ENCODE measurements around the gene LAMC3.

LAMC3 gene

GRCh38 chr9:131013015-131013755 is 4.2 kb downstream of the LAMC3 start:
- no peak for DNase-seq

- DNase-seq: no peak
Observed at GRCh38 chr9:131013771-131014676, 5.0 kb downstream of the LAMC3 start.

DNA sequence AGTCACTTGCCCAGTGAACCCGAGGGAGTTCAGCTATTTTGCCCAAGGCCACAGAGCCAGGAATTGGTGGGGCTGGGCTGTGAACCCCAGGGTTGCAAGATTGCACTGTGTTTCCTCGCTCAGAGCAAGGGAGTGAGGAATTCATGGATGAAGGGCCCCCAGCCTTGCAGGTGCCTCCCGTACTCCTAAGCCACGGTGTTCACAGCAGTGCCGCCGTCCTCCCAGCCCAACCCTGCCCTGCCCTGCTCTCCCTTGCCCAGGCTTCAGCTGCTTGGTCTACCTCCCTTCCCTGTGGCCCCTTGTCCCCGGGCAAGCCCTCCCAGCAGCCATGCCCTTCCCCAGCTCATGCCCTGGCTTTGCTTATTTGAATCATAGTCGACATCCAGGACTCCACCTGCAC is 6.1 kb downstream of the LAMC3 start:
- no peak for DNase-seq

GRCh38 chr9:131015876-131016397 is 7.0 kb downstream of the LAMC3 start:
- no peak for DNase-seq

DNA sequence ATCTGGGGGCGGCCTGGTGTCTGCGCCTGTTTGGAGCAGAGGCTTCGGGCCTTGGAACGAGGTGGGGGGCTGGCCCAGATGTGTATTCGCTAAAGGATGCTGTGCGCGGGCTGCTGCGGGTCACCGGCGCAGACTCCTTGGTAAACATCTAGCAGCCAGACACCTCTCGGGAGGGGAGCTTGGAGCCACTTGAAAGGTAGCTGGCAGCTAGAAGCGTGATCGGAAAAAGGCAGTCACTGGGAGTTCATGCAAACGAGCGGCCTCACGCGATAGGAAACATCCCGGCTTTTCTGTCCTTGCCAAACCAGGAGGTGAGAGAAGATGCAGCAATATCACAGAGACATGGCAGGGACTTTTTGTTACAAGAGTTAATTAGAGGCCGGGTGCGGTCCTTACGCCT is 8.1 kb downstream of the LAMC3 start:
- no peak for DNase-seq

DNA sequence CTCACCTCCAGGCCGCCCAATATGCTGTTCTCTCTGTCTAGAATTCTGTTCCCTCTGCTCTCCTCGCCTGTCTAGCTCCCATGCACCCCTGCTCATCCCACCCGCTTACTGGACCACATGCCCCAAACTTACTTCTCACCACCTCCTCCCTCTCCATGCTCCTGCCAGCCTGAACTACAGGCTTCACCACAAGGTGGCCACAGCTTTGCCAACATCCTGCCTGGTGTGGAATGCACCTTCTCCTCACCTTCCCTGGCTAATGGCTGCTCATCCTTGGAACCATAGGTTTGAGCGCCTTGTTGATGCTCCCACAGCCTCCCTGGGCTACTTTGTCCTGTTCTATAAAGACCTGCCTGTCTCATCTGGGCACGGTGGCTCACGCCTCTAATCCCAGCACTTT is 9.6 kb downstream of the LAMC3 start:
- DNase-seq: no peak

GRCh38 chr9:131019388-131020239 is 10.6 kb downstream of the LAMC3 start:
- peak; percentile 87 to 88 for DNase-seq

DNA sequence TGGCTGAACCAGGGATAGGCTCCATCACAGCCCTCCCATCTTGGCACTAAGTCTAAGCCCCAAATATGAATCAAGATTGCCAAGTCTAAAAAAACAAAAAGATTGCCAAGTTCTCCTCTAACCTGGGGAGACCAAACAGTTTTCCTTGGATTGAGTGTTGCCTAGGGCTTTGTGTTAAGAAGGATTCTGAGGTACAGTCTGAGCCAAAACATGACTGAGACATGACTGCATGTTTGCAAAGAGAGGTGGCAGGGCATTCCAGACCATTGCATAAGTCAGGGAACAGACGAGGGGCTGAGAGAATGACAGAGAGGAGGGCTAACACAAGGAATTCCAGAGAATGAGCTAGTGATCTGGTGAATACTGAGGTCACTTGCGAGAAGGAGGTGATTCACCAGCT is 11.4 kb downstream of the LAMC3 start:
- DNase-seq: no peak

DNA sequence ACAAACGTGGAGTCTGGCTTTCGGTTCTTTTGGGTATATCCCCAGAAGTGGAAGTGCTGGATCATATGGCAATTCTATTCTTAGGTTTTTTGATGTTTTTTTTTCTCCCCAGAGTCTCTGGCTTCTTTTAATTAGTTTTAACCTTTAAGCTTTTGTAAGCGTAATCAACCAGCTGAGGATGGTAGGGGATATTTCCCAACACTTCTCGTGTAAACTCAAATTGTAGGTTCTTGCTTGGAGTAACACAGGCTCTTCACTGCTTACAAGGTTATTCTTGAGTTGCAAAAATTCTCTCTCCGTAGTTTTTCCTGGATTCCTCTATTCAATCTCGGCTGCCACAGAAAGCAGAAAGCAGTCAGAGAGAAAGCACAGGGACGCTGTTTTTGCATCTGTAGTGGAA is 11.9 kb downstream of the LAMC3 start:
- no peak for DNase-seq

- no peak for DNase-seq
Observed at GRCh38 chr9:131021785-131022184, 12.8 kb downstream of the LAMC3 start.

DNA sequence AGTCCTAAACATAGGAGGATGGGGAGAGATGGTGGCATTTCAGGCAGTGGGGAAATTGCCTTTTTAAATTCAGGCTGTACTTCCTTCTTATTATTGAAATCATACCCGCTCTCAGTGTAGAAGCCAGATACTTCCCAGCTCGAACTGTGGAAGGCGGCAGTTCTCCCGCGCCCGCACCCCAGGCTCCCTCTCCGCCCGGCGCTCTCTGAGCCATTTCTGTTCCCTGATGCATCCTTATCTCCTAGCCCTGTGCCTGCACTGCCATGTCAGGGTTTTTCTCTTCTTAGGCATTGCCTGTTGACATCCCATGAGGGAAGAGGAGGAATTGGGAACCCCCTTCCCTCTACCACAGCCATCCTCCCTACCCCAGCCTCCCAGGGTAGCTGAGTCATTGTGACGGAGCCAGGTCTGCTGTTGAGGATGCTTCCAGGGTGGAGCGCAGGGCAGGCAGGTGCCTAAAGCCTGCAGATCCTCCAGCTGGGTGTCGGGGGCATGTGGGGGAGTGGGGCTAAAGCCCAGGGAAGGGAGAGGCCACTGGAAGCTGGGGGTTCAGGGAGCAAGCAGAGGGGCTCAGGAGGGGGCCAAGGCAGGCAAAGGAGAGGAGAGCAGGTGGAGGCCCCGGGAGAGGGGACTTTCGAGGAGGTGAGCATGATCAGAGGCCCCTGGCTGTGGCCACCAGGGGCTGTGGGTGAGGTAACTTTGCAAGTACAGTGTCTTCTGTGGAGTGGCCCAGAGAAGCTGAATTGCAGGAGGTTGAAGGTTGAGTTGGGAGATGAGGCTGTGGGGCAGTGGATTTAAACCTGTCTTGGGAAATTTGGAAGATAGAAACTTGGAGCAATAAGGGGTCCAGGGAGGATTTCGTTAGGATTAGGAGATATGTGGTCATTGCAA is 16.2 kb downstream of the LAMC3 start:
- no peak for DNase-seq

DNA sequence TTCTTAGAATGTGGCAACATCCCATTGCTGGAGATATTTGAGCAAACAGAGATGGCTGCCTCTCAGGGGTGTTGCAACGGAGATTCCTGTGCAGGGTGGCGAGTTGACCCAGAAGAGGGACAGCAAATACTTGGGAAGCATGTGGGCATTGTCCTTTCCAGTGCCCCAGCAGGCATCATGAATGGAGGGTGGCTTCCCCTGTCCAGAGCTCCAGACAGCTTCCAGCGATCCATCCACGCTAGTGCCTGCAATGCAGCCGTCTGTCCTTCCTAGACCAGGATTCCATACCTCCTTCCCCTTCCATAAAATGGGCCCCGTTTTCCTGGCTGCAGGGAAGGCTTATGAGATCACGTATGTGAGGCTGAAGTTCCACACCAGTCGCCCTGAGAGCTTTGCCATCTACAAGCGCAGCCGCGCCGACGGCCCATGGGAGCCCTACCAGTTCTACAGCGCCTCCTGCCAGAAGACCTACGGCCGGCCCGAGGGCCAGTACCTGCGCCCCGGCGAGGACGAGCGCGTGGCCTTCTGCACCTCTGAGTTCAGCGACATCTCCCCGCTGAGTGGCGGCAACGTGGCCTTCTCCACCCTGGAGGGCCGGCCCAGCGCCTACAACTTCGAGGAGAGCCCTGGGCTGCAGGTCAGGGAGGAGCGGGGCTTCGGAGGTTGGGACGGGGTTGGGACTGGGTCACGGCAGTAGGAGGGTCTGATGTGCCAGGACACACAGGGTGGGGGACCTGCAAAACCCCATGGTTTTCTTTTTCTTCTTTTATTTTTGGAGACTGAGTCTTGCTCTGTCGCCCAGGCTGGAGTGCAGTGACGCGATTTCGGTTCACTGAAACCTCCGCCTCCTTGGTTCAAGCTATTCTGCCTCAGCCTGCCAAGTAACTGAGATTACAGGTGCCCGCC is 17.2 kb downstream of the LAMC3 start:
- no peak for DNase-seq

DNA sequence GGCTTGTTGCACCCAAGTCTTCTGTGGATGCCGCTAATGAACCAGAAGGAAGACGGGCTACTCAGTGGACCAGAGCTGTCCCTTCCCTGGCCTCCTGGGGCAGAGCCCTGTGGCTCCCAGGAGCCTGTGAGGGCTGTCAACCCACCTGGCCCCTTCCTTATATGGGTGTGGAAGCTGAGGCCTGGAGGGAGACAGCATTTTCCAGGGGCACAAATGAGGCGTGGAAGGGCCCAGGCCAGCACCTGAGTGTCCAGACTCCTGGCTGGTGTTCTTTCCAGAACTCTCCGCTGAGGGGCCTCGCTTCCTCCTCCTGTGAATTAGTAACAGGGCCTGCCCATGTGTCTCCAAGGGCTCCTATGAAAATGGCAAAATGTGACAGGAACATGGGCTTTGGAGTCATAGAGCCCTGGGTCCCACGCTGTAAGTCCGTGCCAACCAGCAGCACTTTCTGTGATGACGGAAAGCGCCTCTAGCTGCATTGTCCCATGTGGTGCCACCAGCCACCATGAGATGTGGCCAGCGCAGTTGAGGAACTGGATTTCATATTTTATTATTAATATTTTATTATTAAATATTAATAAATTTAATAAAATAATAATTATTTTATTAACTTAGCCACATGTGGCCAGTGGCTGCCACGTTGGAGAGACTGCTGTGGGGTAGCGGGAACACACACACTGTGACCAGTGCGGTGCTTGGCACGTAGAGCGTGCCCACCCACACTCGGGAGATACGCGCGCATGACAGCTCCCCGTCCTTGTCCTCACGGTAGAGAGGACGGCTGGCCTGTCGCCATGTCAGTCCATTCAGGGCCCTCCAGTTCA is 18.3 kb downstream of the LAMC3 start:
- no peak for DNase-seq

DNA sequence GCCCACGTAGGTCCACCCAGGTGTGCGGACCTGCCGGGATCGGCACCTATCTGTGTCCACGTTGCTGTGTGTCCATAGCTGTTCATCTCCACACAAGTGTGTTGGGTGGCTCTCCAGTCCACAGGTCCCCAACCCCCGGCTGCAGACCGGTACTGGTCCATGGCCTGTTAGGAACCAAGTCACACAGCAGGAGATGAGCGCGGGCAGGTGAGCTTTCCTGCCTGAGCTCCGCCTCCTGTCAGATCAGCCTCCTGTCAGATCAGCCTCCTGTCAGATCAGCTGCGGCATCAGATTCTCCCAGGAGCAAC is 18.9 kb downstream of the LAMC3 start:
- DNase-seq: no peak

- no peak for DNase-seq
Observed at GRCh38 chr9:131028221-131028884, 19.4 kb downstream of the LAMC3 start.

DNA sequence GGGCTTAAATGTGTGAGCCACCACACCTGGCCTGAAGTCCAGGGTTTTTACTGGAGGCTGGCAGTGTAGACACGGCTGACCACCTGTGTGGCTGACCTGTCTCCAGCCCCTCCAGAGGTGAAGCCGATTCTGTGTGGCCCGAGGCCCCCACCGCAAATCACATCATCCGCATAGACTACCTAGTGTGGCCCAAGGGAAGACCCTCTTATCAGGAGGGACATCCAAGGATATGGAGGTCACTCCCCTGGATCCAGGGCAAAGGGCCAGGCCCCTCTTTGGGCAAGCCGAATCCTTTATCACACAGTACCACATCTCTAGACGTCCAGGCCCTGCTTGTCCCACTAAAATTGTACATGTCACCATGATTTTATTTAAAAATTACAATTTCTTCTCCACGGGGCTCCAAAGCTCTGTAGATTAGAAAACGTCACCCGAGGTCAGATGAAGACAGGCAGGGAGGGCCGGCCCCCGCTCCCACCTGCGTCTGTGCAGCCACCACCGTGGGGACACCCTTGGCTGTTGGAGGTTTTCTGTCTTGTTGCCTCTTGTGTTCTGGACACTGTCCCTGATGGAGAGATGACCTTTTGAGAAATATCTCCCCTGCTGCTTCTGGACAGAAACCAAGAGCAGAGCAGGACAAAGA is 20.1 kb downstream of the LAMC3 start:
- no peak for DNase-seq

GRCh38 chr9:131029574-131029952 is 20.6 kb downstream of the LAMC3 start:
- DNase-seq: no peak

DNA sequence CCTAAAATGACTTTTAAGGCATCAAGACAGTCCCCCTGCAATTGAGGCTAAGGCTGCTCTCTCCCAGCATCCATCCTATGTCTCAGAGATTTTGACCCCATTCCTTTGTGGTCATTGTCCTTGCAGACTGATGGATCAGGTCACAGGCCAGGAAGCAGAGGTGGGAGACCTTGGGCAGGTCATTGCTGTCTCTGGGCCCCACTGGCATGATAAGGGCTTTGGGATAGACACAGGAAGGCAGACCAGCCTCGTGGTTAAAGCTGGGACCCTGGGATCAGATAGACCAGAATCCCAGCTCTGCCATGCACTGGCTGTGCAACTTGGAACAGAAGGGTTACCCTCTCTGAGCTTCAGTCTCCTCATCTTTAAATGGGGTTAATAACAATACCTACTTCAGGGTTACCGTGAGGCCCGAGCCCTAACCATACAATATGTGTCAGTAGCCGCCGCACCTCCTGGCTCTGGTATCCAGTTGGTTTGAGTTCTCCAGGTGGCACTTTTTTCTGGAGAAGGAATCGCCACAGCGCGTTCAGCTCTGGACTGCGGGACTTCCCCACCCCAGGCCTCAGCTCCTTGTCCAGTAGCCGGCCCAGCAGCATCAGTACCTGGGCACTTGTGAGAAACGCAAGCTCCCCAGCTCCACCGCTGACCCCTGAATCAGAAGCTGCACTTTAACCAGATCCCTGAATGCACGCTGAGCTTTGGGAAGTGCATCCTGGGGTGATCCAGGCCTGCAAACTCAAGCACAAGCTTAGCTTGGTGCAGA is 21.4 kb downstream of the LAMC3 start:
- no peak for DNase-seq
